ENCODE data around the gene C5.

Gene C5

DNA sequence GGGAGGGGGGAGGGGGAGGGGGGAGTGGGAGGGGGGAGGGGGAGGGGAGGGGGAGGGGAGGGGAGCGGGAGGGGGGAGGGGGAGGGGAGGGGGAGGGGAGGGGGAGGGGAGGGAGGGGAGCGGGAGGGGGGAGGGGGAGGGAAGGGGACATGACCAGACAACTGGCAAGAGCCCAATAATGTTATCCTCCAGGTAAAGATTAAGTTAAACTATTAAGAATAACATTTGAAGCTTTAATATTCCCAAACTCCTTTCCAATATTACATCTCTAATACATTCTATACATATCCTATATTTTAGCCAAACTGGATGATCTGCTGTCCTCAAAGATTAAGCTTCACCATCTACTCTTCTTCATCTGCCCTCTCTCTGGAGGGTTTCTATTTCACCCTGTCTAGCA, 25.8 kb downstream of the C5 start:
- H3K27ac ChIP-seq, result no peak overlapping the region
- TF ChIP-seq, protein P1, sequence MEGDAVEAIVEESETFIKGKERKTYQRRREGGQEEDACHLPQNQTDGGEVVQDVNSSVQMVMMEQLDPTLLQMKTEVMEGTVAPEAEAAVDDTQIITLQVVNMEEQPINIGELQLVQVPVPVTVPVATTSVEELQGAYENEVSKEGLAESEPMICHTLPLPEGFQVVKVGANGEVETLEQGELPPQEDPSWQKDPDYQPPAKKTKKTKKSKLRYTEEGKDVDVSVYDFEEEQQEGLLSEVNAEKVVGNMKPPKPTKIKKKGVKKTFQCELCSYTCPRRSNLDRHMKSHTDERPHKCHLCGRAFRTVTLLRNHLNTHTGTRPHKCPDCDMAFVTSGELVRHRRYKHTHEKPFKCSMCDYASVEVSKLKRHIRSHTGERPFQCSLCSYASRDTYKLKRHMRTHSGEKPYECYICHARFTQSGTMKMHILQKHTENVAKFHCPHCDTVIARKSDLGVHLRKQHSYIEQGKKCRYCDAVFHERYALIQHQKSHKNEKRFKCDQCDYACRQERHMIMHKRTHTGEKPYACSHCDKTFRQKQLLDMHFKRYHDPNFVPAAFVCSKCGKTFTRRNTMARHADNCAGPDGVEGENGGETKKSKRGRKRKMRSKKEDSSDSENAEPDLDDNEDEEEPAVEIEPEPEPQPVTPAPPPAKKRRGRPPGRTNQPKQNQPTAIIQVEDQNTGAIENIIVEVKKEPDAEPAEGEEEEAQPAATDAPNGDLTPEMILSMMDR (conservative IDR thresholded peaks at IDR 0.05), result no peak

DNA sequence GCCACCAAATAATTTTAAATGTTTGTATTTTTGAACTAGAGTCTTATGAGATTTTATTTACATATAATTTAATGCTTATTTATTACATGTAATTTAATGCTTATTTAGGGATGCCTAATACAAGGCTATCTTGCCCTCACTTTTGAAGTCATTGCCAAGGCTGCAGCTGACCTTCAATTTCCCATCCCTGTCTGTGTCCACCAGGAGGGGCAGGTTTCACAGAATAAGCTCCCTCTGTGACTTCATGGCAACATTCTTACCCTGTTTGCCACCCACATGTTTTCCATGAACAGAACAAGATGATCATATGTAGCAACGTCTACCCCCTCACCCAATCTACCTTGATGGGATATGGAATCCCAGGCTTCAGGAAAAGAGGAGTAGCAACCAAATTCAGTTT, 27.0 kb downstream of the C5 start:
- H3K27ac ChIP-seq, result peak overlapping the region; percentile 83; the same call in 1 of the 2 replicates
- TF ChIP-seq, protein P1 (conservative IDR thresholded peaks at IDR 0.05), result no peak

DNA sequence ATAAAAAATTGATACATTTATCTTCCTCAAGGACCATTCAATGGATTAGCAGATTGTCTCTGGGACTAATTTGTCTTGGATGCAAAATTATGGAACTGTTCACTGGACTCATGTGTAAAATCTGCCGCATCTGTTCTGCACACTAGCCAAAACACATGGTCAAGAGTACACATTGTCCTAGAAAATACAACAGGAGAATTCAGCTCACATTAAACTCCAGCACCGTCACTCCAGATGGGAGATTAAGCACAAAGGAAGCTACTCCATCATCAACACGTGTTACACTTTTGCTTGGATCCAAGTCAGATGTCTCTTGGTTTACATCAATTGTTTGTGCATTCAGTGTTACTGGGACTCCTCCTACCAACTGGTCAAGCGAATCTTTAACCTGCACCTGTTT, 28.8 kb downstream of the C5 start:
- TF ChIP-seq, protein P1 (conservative IDR thresholded peaks at IDR 0.05), result no peak
- H3K27ac ChIP-seq, result peak overlapping the region; percentile 83

DNA sequence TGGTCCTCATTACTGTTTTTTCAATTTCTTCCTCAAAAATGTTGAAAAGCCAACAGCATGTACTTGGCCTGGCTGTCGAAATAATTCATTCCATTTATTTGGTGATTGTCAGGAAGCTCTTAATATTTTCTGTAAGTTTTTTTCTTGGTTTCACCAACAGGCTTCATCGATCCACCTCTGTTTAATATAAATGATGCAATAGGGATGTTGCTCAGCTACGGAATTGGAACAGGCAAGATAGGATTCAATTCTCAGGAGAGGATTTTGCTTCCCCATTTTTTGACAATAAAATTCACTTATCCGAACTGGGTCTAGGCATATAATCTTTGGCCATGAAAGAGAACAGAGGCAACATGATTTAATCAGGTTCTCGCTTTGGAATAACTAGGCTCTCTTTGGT, 30.8 kb downstream of the C5 start:
- TF ChIP-seq, protein P1 (conservative IDR thresholded peaks at IDR 0.05), result no peak
- H3K27ac ChIP-seq, result no peak overlapping the region; the same call in 1 of the 2 replicates

DNA sequence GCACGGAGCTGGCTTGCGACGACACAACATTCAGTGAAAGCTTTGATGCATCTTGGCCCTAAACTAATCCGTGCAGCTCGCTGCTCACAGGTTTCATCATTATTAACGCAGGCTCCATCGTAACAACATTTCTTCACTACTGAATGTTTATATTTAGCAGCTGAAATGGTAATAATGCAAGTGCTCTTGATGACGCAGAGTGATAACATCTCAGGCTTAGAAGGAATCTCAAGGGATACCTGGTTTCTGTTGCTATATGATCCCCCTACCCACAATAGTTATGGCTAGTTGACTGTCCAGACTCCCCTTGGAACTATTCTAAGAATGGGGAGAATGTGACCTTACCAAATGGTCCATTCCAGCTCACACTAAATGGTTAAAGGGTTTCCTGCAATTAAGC, 36.2 kb downstream of the C5 start:
- no peak overlapping the region for H3K27ac ChIP-seq
- TF ChIP-seq, protein P1 (conservative IDR thresholded peaks at IDR 0.05), result no peak

DNA sequence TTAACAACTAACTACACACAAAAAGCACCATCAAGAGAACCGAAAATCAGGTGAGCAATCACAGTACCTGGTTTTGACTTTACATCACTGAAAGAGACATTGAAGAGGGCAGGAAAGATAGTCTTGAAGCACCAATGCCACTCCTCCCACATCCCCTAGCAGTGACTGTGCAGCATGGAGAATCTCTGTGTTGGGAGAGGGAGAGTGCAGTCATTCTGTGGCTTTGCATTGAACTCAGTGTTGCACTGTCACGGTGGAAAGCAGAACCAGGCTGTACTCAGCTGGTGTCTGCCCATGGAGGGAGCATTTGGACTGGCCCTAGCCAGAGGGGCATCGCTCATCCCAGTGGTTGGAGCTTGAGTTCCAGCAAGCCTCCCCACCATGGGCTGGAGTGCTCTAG, 40.4 kb downstream of the C5 start:
- no peak overlapping the region for H3K27ac ChIP-seq
- TF ChIP-seq, protein P1 (conservative IDR thresholded peaks at IDR 0.05), result no peak

DNA sequence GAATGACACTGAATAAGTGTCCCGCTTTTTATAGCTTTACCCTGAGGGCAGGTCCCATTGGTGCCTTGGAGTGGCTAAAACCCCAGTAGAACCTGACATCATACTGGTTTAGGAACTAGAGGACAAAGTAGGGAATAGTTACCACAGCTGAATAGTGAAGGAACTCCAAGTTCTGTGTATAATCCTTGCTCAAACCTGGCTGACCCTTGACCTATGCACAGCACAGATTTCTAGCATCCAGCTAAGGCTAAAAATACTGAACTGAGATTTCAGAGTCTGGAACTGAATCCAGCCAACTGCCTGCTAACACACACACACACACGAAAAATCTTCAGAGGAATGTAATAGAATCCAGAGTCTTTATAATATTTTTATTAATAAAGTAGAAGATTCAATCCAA, 50.8 kb downstream of the C5 start:
- TF ChIP-seq, protein P1 (conservative IDR thresholded peaks at IDR 0.05), result no peak
- no peak overlapping the region for H3K27ac ChIP-seq

DNA sequence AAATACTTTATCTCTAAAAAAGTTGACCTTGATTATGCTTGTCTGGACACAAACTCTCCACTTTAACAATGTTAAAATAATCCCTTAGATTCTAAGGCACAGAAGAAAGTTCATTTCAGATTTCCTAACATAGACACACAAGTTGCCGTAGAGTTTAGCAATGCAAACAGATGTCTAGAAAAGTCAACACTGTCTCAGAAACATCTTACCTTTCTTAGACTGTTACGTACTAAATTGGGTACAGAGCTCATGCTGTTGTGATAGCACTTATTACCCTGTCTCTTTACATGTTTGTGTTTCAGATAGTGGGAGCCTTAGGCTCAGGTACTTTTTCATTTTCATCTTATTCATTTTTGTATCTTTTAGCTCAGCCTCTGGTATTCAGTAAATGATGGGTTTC, 52.0 kb downstream of the C5 start:
- TF ChIP-seq, protein P1 (conservative IDR thresholded peaks at IDR 0.05), result no peak

More for the DNA sequence above, 52.0 kb downstream of the C5 start:
- H3K27ac ChIP-seq, result no peak overlapping the region

Measured in VCaP (cell line).